Astrocyte of the spinal cord (primary cell): Measurements from ENCODE around the gene VPS8.

Experiments
- DNase-seq: peaks from one replicate; pipeline ENCODE4 v3.0.0; 2011; ENCODE audit warnings: low read depth, low spot score
- H3K4me3 ChIP-seq: 2 replicates; pipeline ENCODE4 v1.5.1; 2011; ENCODE audit warnings: low read depth, mild to moderate bottlenecking, low read length, moderate library complexity
- in situ Hi-C: cut with HindIII; loops from 2 replicates; pipeline ENCODE4 v1.10.0; 2017; ENCODE audit warnings: low sequenced_read_pairs
- TF ChIP-seq, protein P1 (sequence below): IDR thresholded peaks from 2 replicates; pipeline ENCODE4 v1.5.1; 2012; ENCODE audit warnings: low read depth, mild to moderate bottlenecking, low read length, inconsistent platforms

VPS8 gene

DNA sequence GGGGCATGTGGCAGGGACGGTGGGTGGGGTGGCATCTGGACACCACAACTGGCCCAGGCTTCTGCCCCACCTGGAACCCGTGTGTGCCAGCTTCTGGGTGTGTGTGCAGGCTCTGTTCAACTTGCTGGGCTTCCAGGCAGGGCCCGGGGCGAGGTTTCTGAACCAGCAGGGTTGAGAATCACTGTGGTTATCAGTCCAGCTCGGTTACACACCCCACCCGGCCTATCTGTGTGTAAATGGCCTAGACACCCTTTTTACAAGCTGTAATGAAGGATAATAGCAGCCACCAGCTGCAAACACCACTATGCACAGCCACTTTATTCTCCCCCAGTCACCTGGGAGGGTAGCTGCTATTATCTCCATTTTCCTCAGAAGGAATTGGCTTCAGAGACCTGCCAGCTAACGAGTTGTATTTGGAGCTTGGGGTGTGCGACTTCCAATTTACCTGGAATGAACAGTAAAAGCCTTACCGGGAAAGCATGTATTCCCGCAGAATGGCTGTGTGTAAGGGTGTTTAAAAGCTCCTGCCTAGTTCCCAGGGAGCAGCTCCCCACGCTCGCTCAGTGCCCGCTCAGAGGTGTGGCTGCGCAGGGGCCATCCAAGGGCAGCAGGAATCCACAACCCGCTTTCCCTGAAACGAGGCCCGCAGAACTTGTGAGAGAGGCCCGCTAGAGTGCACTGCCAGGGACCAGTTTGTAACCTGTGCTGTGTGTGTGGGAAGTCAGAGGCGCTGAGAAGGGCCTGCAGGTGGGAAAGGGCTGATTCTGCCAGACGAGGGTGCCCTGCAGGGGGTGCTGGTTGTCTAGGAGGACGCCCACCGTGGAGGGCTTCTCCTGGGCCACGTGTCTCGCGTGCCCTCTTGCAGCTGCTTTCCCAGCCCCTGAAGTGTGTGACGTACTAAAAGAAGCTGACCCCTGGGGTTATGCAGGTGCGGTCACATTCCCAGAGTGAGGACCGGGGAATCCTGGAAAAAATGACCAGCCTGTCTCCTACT lies 257.4 kb downstream of the VPS8 start:
- no peak overlapping the region for H3K4me3 ChIP-seq
- TF ChIP-seq, protein P1, sequence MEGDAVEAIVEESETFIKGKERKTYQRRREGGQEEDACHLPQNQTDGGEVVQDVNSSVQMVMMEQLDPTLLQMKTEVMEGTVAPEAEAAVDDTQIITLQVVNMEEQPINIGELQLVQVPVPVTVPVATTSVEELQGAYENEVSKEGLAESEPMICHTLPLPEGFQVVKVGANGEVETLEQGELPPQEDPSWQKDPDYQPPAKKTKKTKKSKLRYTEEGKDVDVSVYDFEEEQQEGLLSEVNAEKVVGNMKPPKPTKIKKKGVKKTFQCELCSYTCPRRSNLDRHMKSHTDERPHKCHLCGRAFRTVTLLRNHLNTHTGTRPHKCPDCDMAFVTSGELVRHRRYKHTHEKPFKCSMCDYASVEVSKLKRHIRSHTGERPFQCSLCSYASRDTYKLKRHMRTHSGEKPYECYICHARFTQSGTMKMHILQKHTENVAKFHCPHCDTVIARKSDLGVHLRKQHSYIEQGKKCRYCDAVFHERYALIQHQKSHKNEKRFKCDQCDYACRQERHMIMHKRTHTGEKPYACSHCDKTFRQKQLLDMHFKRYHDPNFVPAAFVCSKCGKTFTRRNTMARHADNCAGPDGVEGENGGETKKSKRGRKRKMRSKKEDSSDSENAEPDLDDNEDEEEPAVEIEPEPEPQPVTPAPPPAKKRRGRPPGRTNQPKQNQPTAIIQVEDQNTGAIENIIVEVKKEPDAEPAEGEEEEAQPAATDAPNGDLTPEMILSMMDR = no peak
- in situ Hi-C loops = no loop called here
- no peak for DNase-seq

DNA sequence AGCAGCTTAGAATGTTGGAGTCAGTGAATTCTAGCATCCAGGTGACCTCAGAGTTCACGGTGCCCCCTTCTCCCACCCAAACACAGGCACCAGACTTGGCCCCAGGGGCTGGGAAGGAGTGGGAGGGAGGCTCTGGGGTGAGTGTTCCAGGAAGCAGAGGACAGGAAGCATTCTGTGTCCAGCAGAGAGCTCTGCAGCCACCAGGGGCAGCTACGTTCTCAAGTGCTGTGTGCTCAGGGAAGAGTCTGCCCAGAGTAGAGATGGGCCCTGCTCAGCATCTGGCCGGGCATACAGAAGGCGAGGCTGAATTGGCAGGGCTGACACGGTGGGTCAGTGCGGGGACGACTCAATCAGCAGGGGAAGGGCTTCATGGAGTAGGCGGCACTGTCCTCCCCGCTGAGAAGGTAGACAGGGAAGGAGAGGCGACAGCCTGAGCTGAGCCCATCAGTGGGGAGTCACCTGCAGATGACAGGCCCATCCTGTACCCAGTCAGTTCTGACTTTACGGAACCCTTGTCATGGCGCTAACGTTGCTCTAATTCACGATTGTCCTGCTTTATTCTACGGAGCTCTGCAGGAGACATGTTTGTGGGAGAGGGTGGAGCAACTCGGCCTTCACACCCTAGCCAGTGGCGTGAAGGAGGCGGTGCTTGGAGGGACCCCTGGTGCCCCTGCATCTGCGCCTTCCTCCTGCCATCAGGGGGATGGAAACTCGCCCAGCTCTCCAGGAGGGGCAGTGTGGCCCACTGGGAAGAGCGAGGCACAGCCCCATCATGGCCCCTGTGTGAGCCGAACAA lies 258.7 kb downstream of the VPS8 start:
- in situ Hi-C loops = no loop called here
- no peak overlapping the region for H3K4me3 ChIP-seq
- TF ChIP-seq, protein P1 = peak; percentile 39
- no peak for DNase-seq

DNA sequence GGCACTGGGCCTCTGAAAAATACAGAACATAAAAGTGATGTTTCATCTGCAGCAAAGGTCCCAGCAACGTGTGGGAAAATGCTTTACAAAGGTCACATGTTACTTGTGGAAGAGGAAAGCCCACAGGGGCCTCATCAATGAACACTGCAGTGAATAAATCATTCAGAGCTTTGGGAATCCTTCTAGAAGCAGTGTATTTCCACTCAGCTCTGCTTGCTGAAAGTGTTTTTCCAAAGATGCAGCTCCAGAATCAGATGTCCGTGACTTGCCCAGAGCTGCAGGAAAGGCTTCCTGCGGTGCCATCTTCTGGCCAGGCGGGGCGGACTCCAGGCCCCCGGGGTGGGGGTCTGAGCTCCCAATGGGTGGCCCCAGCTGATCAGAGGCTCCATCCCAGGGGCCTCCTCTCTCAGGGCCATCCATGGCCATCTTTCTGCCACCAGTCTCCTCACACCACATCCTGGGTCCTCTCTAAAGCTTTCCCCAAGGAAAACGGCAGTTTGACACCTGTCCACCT lies 259.4 kb downstream of the VPS8 start:
- in situ Hi-C loops = no loop called here
- no peak overlapping the region for H3K4me3 ChIP-seq
- TF ChIP-seq, protein P1 = no peak
- no peak for DNase-seq

DNA sequence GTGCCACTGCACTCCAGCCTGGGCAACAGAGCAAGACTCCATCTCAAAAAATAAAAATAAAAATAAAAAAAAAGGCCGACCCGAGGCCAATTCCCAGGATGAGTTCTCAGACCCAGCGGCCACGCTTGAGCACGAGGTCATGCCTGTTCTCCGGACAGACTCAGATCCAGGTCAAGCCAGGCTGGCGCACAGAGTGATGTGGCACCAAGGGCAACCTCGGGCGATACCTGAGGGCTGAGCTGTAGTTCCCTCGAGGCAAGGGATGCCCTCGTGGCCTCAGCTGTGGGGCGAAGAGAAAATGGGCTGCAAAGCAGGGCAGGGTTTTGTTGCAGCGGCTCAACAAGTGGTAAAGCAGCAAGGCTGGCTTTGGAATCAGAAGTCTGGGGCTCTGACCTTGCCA lies 263.6 kb downstream of the VPS8 start:
- no peak for DNase-seq
- no peak overlapping the region for H3K4me3 ChIP-seq
- TF ChIP-seq, protein P1 = no peak
- in situ Hi-C loops = no loop called here

DNA sequence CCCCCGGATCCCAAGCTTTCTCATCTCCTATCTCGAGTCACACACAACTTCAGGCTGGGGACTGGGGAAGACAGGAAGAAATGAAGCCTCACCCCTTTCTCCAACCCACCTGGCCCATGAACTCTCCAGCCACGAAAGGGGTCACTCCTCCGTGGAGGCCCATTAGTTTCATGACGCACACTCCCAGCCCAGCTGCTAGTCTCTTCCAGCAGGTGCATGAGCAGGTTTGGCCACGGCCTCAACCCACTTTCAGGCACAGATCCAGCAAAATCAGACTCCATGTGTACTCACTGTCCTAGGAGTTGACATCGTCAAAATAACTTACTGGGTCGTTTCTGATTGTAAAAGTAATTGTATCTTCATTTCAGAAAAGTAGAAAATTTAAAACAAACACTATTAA lies 264.3 kb downstream of the VPS8 start:
- in situ Hi-C loops = no loop called here
- no peak for DNase-seq
- TF ChIP-seq, protein P1 = no peak

DNA sequence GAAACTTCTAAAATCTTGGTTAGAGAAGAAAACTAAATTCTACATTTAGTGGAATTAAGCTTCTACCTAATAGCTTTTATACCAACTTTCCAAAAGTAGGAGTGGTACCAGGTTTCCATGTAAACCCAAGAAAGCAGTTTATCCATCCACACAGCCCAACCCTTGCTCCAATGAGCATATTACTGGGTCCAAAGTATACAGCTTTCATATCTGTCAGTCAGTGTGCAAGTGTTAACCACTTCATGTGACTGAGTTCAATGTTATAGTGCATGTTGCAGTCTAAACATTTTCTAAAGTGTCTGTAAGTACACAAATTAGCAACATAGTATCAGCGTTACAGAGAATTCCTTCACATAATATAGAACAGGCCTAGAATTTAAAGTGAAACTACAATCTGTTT lies 267.7 kb downstream of the VPS8 start:
- no peak for DNase-seq
- H3K4me3 ChIP-seq = no peak overlapping the region
- in situ Hi-C loops = no loop called here
- TF ChIP-seq, protein P1 = no peak

More for the DNA sequence above, 264.3 kb downstream of the VPS8 start:
- H3K4me3 ChIP-seq = no peak overlapping the region
